Keratinocyte (primary cell): ENCODE results near the gene CDH13. TPM values are rescaled to one million over a fixed set of nuclear protein-coding genes. Genes with fewer than 3 reads are reported as not detected.

Source experiments
- DNase-seq: peaks from one replicate; pipeline ENCODE4 v3.0.0-alpha.2; 2011; ENCODE audit warnings: low read depth, missing footprints, low spot score
- FAIRE-seq: peaks from 2 replicates; lab custom pipeline; 2011; peaks lifted over from hg19 to GRCh38; lab: Jason Lieb, UNC
- H2AFZ ChIP-seq: 2 replicates; pipeline ENCODE4 v1.6.0; 2012; ENCODE audit warnings: low read length, control low read depth, inconsistent platforms; ENCODE audit not compliant: control insufficient read depth
- H3K27ac ChIP-seq: 2 replicates; pipeline ENCODE4 v1.5.1; 2011; ENCODE audit warnings: low read length; ENCODE audit not compliant: control insufficient read depth, insufficient read depth
- H3K27me3 ChIP-seq: 3 replicates; pipeline ENCODE4 v1.6.0; 2011; ENCODE audit warnings: low read length; ENCODE audit not compliant: control insufficient read depth, insufficient read depth; ENCODE audit errors: extremely low read depth
- H3K36me3 ChIP-seq, 2 experiments: 2 replicates in 1 of 2; 3 replicates in 1 of 2; pipeline ENCODE4 v1.5.1; 2011; ENCODE audit warnings: low read length in 2 of 2, mild to moderate bottlenecking in 1 of 2; ENCODE audit not compliant: control insufficient read depth in 2 of 2, insufficient read depth in 2 of 2; ENCODE audit errors: extremely low read depth in 1 of 2
- H3K4me1 ChIP-seq: 3 replicates; pipeline ENCODE4 v1.5.1; 2011; ENCODE audit warnings: low read length; ENCODE audit not compliant: control insufficient read depth, insufficient read depth; ENCODE audit errors: extremely low read depth
- H3K4me2 ChIP-seq: 3 replicates; pipeline ENCODE4 v1.6.0; 2011; ENCODE audit warnings: low read depth, low read length; ENCODE audit not compliant: control insufficient read depth, insufficient read depth; ENCODE audit errors: extremely low read depth
- H3K4me3 ChIP-seq, 3 experiments: fragments of 200-600 bp in 1 of 3; sonication (generic) in 1 of 3; 2 replicates in 2 of 3; 3 replicates in 1 of 3; pipeline ENCODE4 v1.5.1; 2011 to 2016; ENCODE audit warnings: low read length in 3 of 3, mild to moderate bottlenecking in 3 of 3, control low read depth in 2 of 3, inconsistent platforms in 1 of 3, low read depth in 1 of 3, mixed read lengths in 1 of 3, mixed run types in 1 of 3, moderate library complexity in 1 of 3; ENCODE audit not compliant: control insufficient read depth in 2 of 3, insufficient read depth in 2 of 3; ENCODE audit errors: extremely low read depth in 1 of 3
- H3K79me2 ChIP-seq: 2 replicates; pipeline ENCODE4 v1.6.0; 2012; ENCODE audit warnings: low read length; ENCODE audit not compliant: control insufficient read depth, insufficient read depth
- H3K9ac ChIP-seq: 3 replicates; pipeline ENCODE4 v1.6.0; 2011; ENCODE audit warnings: low read length; ENCODE audit not compliant: control insufficient read depth, insufficient read depth; ENCODE audit errors: extremely low read depth
- H3K9me1 ChIP-seq: 3 replicates; pipeline ENCODE4 v1.6.0; 2011; ENCODE audit warnings: low read length; ENCODE audit not compliant: control insufficient read depth, insufficient read depth; ENCODE audit errors: extremely low read depth
- H3K9me3 ChIP-seq: 2 replicates; pipeline ENCODE4 v1.5.1; 2012; ENCODE audit warnings: low read depth, low read length; ENCODE audit not compliant: control insufficient read depth
- H4K20me1 ChIP-seq: 3 replicates; pipeline ENCODE4 v1.6.0; 2011; ENCODE audit warnings: low read length; ENCODE audit not compliant: control insufficient read depth, insufficient read depth; ENCODE audit errors: extremely low read depth
- CTCF ChIP-seq, 3 experiments: IDR thresholded peaks in 1 of 3; conservative IDR thresholded peaks in 1 of 3; optimal IDR thresholded peaks in 1 of 3; 2 replicates in 2 of 3; 3 replicates in 1 of 3; pipeline versions ENCODE3 to v1.5.1; 2011; ENCODE audit warnings: low read length in 3 of 3, mild to moderate bottlenecking in 3 of 3, moderate library complexity in 2 of 3, control low read depth in 1 of 3, inconsistent platforms in 1 of 3; ENCODE audit not compliant: insufficient read depth in 2 of 3; ENCODE audit errors: extremely low read depth in 1 of 3
- EZH2 ChIP-seq: IDR thresholded peaks from one replicate; pipeline ENCODE4 v1.6.1; 2012; ENCODE audit warnings: inconsistent platforms, mild to moderate bottlenecking, low read length, moderate library complexity
- dilution Hi-C: fragments of 300-500 bp; cut with MboI; formaldehyde crosslinking; loops from one replicate; pipeline ENCODE4 v1.7.0; 2020; ENCODE audit warnings: low sequenced_read_pairs; ENCODE audit not compliant: extremely low pct_ligation_motif_present
- polyA plus RNA-seq, 5 experiments: library from polyadenylated mRNA; depleted of rRNA in 3 of 5; stranded (reverse) in 3 of 5; stranded (forward) in 1 of 5; unstranded in 1 of 5; fragments of >200 nt; gene quantifications; 1 replicate in 1 of 5; 2 replicates in 3 of 5; 3 replicates in 1 of 5; pipeline versions ENCODE4 v1.2.1 to v1.2.3, GENCODE V29; 2011 to 2012; ENCODE audit warnings: missing spikeins in 2 of 5, low read depth in 1 of 5, low replicate concordance in 1 of 5

Gene CDH13
- polyA plus RNA-seq, 1 donor (not counting 4 experiments of a cell fraction or from before 2014, with no cell fraction given): 111 TPM

DNA sequence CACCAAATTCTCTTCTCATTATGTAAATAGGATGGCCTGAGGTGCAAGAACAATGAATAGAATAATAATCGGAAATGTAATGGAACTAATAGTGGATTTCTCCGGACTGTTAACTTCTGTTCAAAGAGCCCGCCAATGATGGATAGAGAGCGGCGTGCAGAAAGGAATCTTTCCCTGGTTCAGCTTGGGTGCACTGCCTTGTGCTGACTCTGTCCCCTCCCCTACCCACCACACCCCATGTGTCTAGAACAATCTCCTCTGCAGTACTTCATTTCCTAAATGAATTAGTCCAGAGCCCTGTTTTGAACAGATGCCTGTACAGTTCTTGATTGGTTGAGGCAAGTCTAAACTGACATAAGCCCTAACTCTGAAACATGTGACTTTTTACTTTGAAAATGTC is 125.4 kb downstream of the CDH13 start:
- Histone ChIP-seq H3K79me2 (peaks cover 32% of the 10 kb centered on the region), H3K9me1 (no peaks in the 10 kb centered on the region), H4K20me1 (no peaks in the 10 kb centered on the region), H3K27ac (no peak overlapping the region), H3K9ac (no peak overlapping the region), H3K4me1 (peaks cover 6% of the 10 kb centered on the region), H3K4me2 (no peak overlapping the region), H3K27me3 (no peaks in the 10 kb centered on the region), H3K4me3 (no peak overlapping the region), H3K9me3 (no peaks in the 10 kb centered on the region), H3K36me3 (no peaks in the 10 kb centered on the region), H2AFZ (no peak overlapping the region)
- no peak for TF ChIP-seq EZH2
- no peak for TF ChIP-seq CTCF (optimal IDR thresholded peaks at IDR 0.05 in 1 of 3, IDR thresholded peaks at IDR 0.05 in 1 of 3, conservative IDR thresholded peaks at IDR 0.05 in 1 of 3; ENCODE audit: extremely low read depth in 1 of 3, insufficient read depth in 2 of 3, low read length in 3 of 3)
- dilution Hi-C loops: no loop called here
- FAIRE-seq (no peak), DNase-seq (no peak)

GRCh38 chr16:82753821-82754220 is 127.1 kb downstream of the CDH13 start:
- no peak overlapping the region for H3K4me2 ChIP-seq
- H3K27ac ChIP-seq: no peak overlapping the region
- FAIRE-seq (no peak), DNase-seq (no peak)
- H3K9ac ChIP-seq: no peak overlapping the region
- no peaks in the 10 kb centered on the region for H3K36me3 ChIP-seq
- H3K9me3 ChIP-seq: no peaks in the 10 kb centered on the region
- peaks cover 28% of the 10 kb centered on the region for H3K79me2 ChIP-seq
- dilution Hi-C loops: no loop called here
- no peak for TF ChIP-seq EZH2
- no peak for TF ChIP-seq CTCF (optimal IDR thresholded peaks at IDR 0.05 in 1 of 3, IDR thresholded peaks at IDR 0.05 in 1 of 3, conservative IDR thresholded peaks at IDR 0.05 in 1 of 3; ENCODE audit: extremely low read depth in 1 of 3, insufficient read depth in 2 of 3, low read length in 3 of 3)
- H4K20me1 ChIP-seq: no peaks in the 10 kb centered on the region
- H3K4me1 ChIP-seq: peaks cover 9% of the 10 kb centered on the region
- no peak overlapping the region for H2AFZ ChIP-seq
- no peak overlapping the region for H3K4me3 ChIP-seq
- no peaks in the 10 kb centered on the region for H3K9me1 ChIP-seq
- no peaks in the 10 kb centered on the region for H3K27me3 ChIP-seq
